GM23338 (cell line): ENCODE measurements around the gene LCLAT1. TPM values are rescaled to one million over a fixed set of nuclear protein-coding genes. Genes with fewer than 3 reads are reported as not detected.

Source experiments
- CREB1 ChIP-seq: fragments of 250-450 bp; sonication (Bioruptor Pico); IDR thresholded peaks from 2 replicates; pipeline ENCODE4 v1.5.0; 2020; ENCODE audit warnings: low read depth, mild to moderate bottlenecking, moderate library complexity
- ETS1 ChIP-seq: IDR thresholded peaks from 2 replicates; pipeline ENCODE4 v1.6.1; 2016; ENCODE audit warnings: antibody characterized with exemption
- NANOG ChIP-seq: IDR thresholded peaks from 2 replicates; pipeline ENCODE4 v1.6.1; 2016; ENCODE audit warnings: antibody characterized with exemption, borderline replicate concordance
- POLR2AphosphoS5 ChIP-seq: IDR thresholded peaks from 2 replicates; pipeline ENCODE4 v1.6.1; 2016; ENCODE audit warnings: antibody characterized with exemption, low read depth
- REST ChIP-seq: IDR thresholded peaks from one replicate; pipeline ENCODE4 v1.6.1; 2018; ENCODE audit warnings: antibody characterized with exemption; ENCODE audit not compliant: unreplicated experiment
- STAT1 ChIP-seq: IDR thresholded peaks from one replicate; pipeline ENCODE4 v1.6.1; 2016; ENCODE audit warnings: antibody characterized with exemption; ENCODE audit not compliant: unreplicated experiment
- ZNF114 ChIP-seq: fragments of 250-450 bp; sonication (Bioruptor Pico); IDR thresholded peaks from 2 replicates; pipeline ENCODE4 v1.5.0; 2020; ENCODE audit warnings: mild to moderate bottlenecking, moderate library complexity
- ZNF462 ChIP-seq: fragments of 250-450 bp; sonication (Bioruptor Pico); IDR thresholded peaks from 2 replicates; pipeline ENCODE4 v1.5.0; 2020; ENCODE audit warnings: mild to moderate bottlenecking, moderate library complexity
- polyA plus RNA-seq: library from polyadenylated mRNA; unstranded; fragments of >200 nt; fragmentation: Nextera tagmentation; extraction: Ambion mirVana; gene quantifications from 2 replicates; pipeline ENCODE4 v1.2.1, GENCODE V29; 2016
- total RNA-seq: library from RNA; depleted of rRNA; stranded (reverse); fragments of >200 nt; shearing (Covaris generic); gene quantifications from 2 replicates; pipeline ENCODE4 v1.2.3, GENCODE V29; 2014

LCLAT1 gene
- total and polyA plus RNA-seq, 2 experiments from 2014 or later: 11.5 to 30.1 TPM

GRCh38 chr2:30488012-30488659 lies 41.1 kb downstream of the LCLAT1 start (continued):
- TF ChIP-seq ZNF462 (CRISPR knock-in tag) (no peak), REST (no peak), STAT1 (no peak), CREB1 (CRISPR knock-in tag) (no peak), ETS1 (no peak), ZNF114 (CRISPR knock-in tag) (no peak), NANOG (no peak), POLR2AphosphoS5 (no peak)
